GM21390 (cell line): ENCODE measurements around the gene AP4B1.
"Not testable (repeated sequence)": the region's sequence is repeated elsewhere in the genome, so short reads cannot be mapped to it uniquely, and the experiment has no call there.

Experiments
- ATAC-seq: cut with Tn5 transposase; IDR thresholded peaks from one replicate; pipeline ENCODE4 v1.9.1; 2021; ENCODE audit not compliant: unreplicated experiment

AP4B1 gene

DNA sequence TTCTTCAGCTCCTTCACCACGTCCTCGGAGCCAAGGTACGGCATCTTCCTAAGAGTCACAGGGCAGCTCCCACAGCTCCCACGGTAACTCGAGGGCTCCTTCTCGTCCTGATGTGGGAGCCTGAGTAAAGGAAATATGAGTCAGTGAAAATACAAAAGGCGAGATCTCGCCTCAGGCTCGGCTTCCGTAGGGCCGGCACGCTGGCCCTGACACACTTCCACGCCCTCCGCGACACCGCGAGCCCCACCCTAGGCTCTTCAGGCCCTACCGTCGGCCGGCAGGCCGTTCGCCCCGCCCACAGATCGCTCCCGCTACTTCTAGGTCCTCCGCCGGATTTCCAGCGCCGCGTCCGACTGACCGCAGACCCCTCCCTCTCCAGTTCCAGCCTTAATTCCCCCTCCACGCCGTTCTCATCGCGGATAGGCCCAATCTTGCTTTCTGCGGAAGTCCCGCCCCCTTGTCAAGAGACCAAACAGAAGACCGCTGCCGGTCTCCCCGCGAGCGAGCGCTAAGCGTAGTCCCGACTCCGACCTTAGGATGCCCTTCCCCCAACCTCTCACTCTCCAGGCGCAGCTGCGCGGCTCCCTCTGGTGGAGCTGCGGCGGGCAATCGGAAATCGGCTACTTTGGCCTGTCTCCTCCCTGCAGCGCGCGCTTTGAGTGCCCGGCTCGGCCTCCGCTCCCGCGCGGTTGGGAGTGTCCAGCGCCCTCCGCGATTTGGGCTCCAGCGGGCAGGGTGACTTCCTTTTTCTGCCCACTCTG, at the start of gene AP4B1, which contains the start of gene DCLRE1B:
AP4B1 (minus strand) TSS at position 126 of the 761 bp plus-strand sequence; CDS start at position 44, 82 bp downstream.
DCLRE1B (plus strand) TSS at position 653 of the 761 bp plus-strand sequence. CDS start 261 bp downstream, outside the sequence.
- ATAC-seq, result peak; percentile 90

GRCh38 chr1:113951719-113952118, 47.1 kb upstream of the AP4B1 start:
- ATAC-seq, result no peak

GRCh38 chr1:113950908-113951307, 46.3 kb upstream of the AP4B1 start:
- ATAC-seq, result no peak

- ATAC-seq, result no peak
Measured at GRCh38 chr1:113949007-113949406, 44.4 kb upstream of the AP4B1 start.

DNA sequence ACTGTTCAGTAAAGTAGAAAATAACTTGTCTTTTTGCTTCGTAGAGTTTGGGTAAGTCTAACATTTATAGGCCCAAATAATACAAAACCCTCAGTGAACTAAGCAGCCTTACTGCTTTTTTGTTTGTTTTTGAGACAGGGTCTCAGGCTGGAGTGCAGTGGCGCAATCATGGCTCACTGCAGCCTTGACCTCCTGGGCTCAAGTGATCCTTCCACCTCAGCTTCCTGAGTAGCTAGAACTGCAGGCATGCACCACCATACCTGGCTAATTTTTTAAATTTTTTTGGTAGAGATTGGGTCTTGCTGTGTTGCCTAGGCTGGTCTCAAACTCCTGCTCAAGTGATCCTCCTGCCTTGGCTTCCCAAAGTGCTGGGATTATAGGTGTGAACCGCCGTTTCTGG, 43.6 kb upstream of the AP4B1 start:
- not testable (repeated sequence) for ATAC-seq

- no peak for ATAC-seq
Measured at GRCh38 chr1:113947388-113948107, 42.9 kb upstream of the AP4B1 start.

GRCh38 chr1:113946678-113947387, 42.2 kb upstream of the AP4B1 start:
- no peak for ATAC-seq

- no peak for ATAC-seq
Measured at GRCh38 chr1:113946112-113946511, 41.5 kb upstream of the AP4B1 start.

DNA sequence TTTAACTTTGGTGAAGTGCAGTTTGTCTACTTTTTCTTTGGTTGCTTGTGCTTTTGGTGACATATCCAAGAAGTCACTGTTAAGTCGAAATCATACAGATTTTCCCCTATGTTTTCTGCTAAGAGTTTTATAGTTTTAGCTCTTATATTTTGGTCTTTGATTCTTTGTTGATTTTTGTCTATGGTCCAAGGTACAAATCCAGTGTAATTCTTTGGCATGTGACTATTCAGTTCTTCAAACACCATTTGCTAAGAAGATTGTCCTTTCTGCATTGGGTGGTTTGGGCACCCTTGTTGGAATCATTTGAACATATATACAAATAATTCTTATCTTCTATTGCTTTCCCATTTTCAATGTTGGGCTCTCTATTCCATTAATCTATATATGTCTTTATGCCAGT, 40.7 kb upstream of the AP4B1 start:
- no peak for ATAC-seq

GRCh38 chr1:113943028-113943811, 38.6 kb upstream of the AP4B1 start:
- no peak for ATAC-seq

- ATAC-seq, result no peak
Measured at GRCh38 chr1:113942527-113942926, 37.9 kb upstream of the AP4B1 start.

- ATAC-seq, result no peak
Measured at GRCh38 chr1:113941245-113941559, 36.6 kb upstream of the AP4B1 start.

DNA sequence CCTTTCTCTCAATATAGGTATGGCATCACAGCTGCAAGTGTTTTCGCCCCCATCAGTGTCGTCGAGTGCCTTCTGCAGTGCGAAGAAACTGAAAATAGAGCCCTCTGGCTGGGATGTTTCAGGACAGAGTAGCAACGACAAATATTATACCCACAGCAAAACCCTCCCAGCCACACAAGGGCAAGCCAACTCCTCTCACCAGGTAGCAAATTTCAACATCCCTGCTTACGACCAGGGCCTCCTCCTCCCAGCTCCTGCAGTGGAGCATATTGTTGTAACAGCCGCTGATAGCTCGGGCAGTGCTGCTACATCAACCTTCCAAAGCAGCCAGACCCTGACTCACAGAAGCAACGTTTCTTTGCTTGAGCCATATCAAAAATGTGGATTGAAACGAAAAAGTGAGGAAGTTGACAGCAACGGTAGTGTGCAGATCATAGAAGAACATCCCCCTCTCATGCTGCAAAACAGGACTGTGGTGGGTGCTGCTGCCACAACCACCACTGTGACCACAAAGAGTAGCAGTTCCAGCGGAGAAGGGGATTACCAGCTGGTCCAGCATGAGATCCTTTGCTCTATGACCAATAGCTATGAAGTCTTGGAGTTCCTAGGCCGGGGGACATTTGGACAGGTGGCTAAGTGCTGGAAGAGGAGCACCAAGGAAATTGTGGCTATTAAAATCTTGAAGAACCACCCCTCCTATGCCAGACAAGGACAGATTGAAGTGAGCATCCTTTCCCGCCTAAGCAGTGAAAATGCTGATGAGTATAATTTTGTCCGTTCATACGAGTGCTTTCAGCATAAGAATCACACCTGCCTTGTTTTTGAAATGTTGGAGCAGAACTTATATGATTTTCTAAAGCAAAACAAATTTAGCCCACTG, 36.0 kb upstream of the AP4B1 start:
- ATAC-seq, result peak; percentile 59

- no peak for ATAC-seq
Measured at GRCh38 chr1:113938192-113938591, 33.6 kb upstream of the AP4B1 start.

- no peak for ATAC-seq
Measured at GRCh38 chr1:113937146-113937545, 32.5 kb upstream of the AP4B1 start.

- ATAC-seq, result no peak
Measured at GRCh38 chr1:113935970-113936369, 31.4 kb upstream of the AP4B1 start.

DNA sequence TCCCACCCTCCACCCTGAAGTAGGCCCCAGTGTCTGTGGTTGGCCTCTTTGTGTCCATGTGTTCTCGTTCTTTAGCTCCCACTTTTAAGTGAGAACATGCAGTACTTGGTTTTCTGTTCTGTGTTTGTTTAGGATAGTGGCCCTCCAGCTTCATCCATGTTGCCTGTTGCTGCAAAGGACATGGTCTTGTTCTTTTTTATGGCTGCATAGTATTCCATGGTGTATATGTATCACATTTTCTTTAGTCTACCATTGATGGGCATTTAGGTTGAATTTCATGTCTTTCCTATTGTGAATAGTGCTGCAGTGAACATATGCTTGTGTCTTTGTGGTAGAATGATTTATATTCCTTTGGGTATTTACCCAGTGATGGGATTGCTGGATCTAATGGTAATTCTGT, 30.6 kb upstream of the AP4B1 start:
- ATAC-seq, result no peak

GRCh38 chr1:113934511-113935055, 30.0 kb upstream of the AP4B1 start:
- no peak for ATAC-seq

- ATAC-seq, result no peak
Measured at GRCh38 chr1:113934006-113934405, 29.4 kb upstream of the AP4B1 start.

GRCh38 chr1:113931451-113931851, 26.9 kb upstream of the AP4B1 start:
- ATAC-seq, result no peak
